BJ (cell line): ENCODE results near the gene RAB39A. TPM values are rescaled to one million over a fixed set of nuclear protein-coding genes. Genes with fewer than 3 reads are reported as not detected.
A peak's percentile ranks its signal among the peaks of the same experiment; 100 is the strongest.

Source experiments
- CTCF ChIA-PET: fragments of 350-600 bp; formaldehyde crosslinking; extraction: SDS; loops from one replicate; lab custom pipeline; 2021; ENCODE audit warnings: antibody characterized with exemption, inconsistent platforms; lab: Yijun Ruan, JAX
- POLR2A ChIA-PET: fragments of 300-600 bp; sonication (Branson Sonifier 250); formaldehyde crosslinking; extraction: SDS; loops from one replicate; lab custom pipeline; 2021; ENCODE audit warnings: antibody characterized with exemption; lab: Charles Lee
- DNase-seq: peaks from one replicate; pipeline ENCODE4 v3.0.0-alpha.2; 2011; ENCODE audit warnings: low read depth
- H3K27me3 ChIP-seq: 2 replicates; pipeline ENCODE4 v1.6.0; 2011; ENCODE audit warnings: low read length; ENCODE audit not compliant: control insufficient read depth, insufficient read depth
- H3K36me3 ChIP-seq: 2 replicates; pipeline ENCODE4 v1.5.1; 2011; ENCODE audit warnings: low read length; ENCODE audit not compliant: control insufficient read depth, insufficient read depth
- H3K4me3 ChIP-seq: 2 replicates; pipeline ENCODE4 v1.5.1; 2011; ENCODE audit warnings: low read depth, mild to moderate bottlenecking, control low read depth, low read length
- CTCF ChIP-seq: IDR thresholded peaks from 2 replicates; pipeline ENCODE4 v1.5.1; 2011; ENCODE audit warnings: low read depth, mild to moderate bottlenecking, control low read depth, inconsistent platforms, low read length, moderate library complexity; ENCODE audit not compliant: insufficient read depth
- polyA plus RNA-seq: library from polyadenylated mRNA; depleted of rRNA; stranded (reverse); fragments of >200 nt; gene quantifications from 2 replicates; pipeline ENCODE4 v1.2.3, GENCODE V29; 2011; rRNA removed

RAB39A gene
- polyA plus RNA-seq, 1 experiment, result not detected

GRCh38 chr11:108009497-108010370, 81.5 kb downstream of the RAB39A start:
- CTCF ChIA-PET, result interaction anchor here (0.7 to 2.3 kb wide), 19 partner anchors 8 to 646 kb away, joined by 3 to 8 read pairs (median 4); no protein-coding TSS in a partner anchor
- no peaks in the 10 kb centered on the region for H3K27me3 ChIP-seq
- no peak for DNase-seq
- no peak for TF ChIP-seq CTCF
- H3K4me3 ChIP-seq, result peak overlapping the region; percentile 88
- no peaks in the 10 kb centered on the region for H3K36me3 ChIP-seq
- POLR2A ChIA-PET, result interaction anchor here (0.7 kb wide), 1 partner anchor 60 kb away, joined by 6 read pairs; no protein-coding TSS in a partner anchor

GRCh38 chr11:108012139-108012725, 84.0 kb downstream of the RAB39A start:
- POLR2A ChIA-PET, result no interaction called here
- no peaks in the 10 kb centered on the region for H3K36me3 ChIP-seq
- no peak overlapping the region for H3K4me3 ChIP-seq
- TF ChIP-seq CTCF, result no peak
- H3K27me3 ChIP-seq, result no peaks in the 10 kb centered on the region
- CTCF ChIA-PET, result no interaction called here
- no peak for DNase-seq

Other genes starting within 250 kb of the RAB39A start
- not detected in 2 replicates for gene SLN, start 216.4 kb upstream of the RAB39A start, polyA plus RNA-seq
- gene SLC35F2, start 69.7 kb upstream of the RAB39A start, polyA plus RNA-seq, result 0.82 and 1.0 TPM in 2 replicates
- gene CUL5, start 80.5 kb downstream of the RAB39A start, polyA plus RNA-seq, result 16.8 and 20.8 TPM in 2 replicates
- gene ACAT1, start 193.1 kb downstream of the RAB39A start, polyA plus RNA-seq, result 43.4 and 76.2 TPM in 2 replicates